ENCODE measurements around the gene CPSF3.

- TF ChIP-seq CTCF (conservative IDR thresholded peaks at IDR 0.05; ENCODE audit: low read depth, low read length), result no peak
- TF ChIP-seq EZH2 (IDR thresholded peaks at IDR 0.05; ENCODE audit: borderline replicate concordance, low read depth, low read length, poor library complexity, severe bottlenecking), result no peak
Measured at GRCh38 chr2:9439536-9439935, 16.1 kb downstream of the CPSF3 start.
